SU-DHL-6 (cell line): ENCODE results near the gene GKN2.

Experiments
- H2AFZ ChIP-seq: fragments of 200-600 bp; sonication (generic); 2 replicates; pipeline ENCODE4 v1.6.1; 2014; ENCODE audit warnings: low read depth, mild to moderate bottlenecking, moderate library complexity, mixed read lengths, antibody characterized with exemption, low read length; ENCODE audit not compliant: severe bottlenecking
- H3F3A ChIP-seq: fragments of 200-600 bp; shearing (Covaris generic); 2 replicates; pipeline ENCODE4 v1.6.0; 2016; ENCODE audit warnings: antibody characterized with exemption, mild to moderate bottlenecking; ENCODE audit not compliant: insufficient read depth
- H3K27ac ChIP-seq: fragments of 200-600 bp; sonication (generic); 2 replicates; pipeline ENCODE4 v1.5.1; 2016; ENCODE audit warnings: low read depth, mild to moderate bottlenecking, low read length, moderate library complexity, mixed read lengths
- H3K27me3 ChIP-seq: fragments of 200-600 bp; sonication (generic), shearing (Covaris generic); 2 replicates; pipeline ENCODE4 v1.6.0; 2014; ENCODE audit warnings: mild to moderate bottlenecking, low read length
- H3K36me3 ChIP-seq: fragments of 200-600 bp; sonication (generic); 2 replicates; pipeline ENCODE4 v1.6.1; 2014; ENCODE audit warnings: mild to moderate bottlenecking, low read length, mixed read lengths
- H3K4me2 ChIP-seq: fragments of 300-600, 200-600 bp; shearing (Covaris generic), sonication (generic); 2 replicates; pipeline ENCODE4 v1.6.0; 2014; ENCODE audit warnings: low read length, low read depth, mild to moderate bottlenecking; ENCODE audit not compliant: poor library complexity, severe bottlenecking
- H3K4me3 ChIP-seq: fragments of 200-600 bp; sonication (generic); 2 replicates; pipeline ENCODE4 v1.5.1; 2014; ENCODE audit warnings: antibody characterized with exemption, low read length, mild to moderate bottlenecking, mixed read lengths; ENCODE audit not compliant: insufficient read depth, poor library complexity, severe bottlenecking
- H3K79me2 ChIP-seq: fragments of 200-600 bp; sonication (generic); 2 replicates; pipeline ENCODE4 v1.6.1; 2014; ENCODE audit warnings: mild to moderate bottlenecking, low read length, moderate library complexity; ENCODE audit not compliant: insufficient read depth
- H3K9ac ChIP-seq: fragments of 200-600 bp; sonication (generic); 2 replicates; pipeline ENCODE4 v1.7.0; 2014; ENCODE audit warnings: mild to moderate bottlenecking, low read length
- H3K9me2 ChIP-seq: fragments of 200-600 bp; sonication (generic); replicated peaks from 2 replicates; pipeline ENCODE4 v1.6.1; 2014; ENCODE audit warnings: low read length; ENCODE audit not compliant: insufficient read depth
- H3K9me3 ChIP-seq: fragments of 200-600 bp; sonication (generic); 2 replicates; pipeline ENCODE4 v1.6.1; 2014; ENCODE audit warnings: low read length, mixed read lengths; ENCODE audit not compliant: insufficient read depth
- H4K20me1 ChIP-seq: fragments of 200-600 bp; sonication (generic); 2 replicates; pipeline ENCODE4 v1.6.1; 2014; ENCODE audit warnings: low read depth, mild to moderate bottlenecking, antibody characterized with exemption, low read length, moderate library complexity, mixed read lengths
- EZH2phosphoT487 ChIP-seq: fragments of 200-600 bp; sonication (generic), shearing (Covaris generic); conservative IDR thresholded peaks from 2 replicates; pipeline ENCODE4 v1.6.1; 2018; ENCODE audit warnings: mild to moderate bottlenecking, antibody characterized with exemption, low read length, moderate library complexity, mixed read lengths
- TF ChIP-seq, protein P1 (sequence below): fragments of 200-600 bp; sonication (generic); IDR thresholded peaks from one replicate; pipeline ENCODE4 v1.5.1; 2017; ENCODE audit warnings: antibody characterized with exemption, mild to moderate bottlenecking, low read length, moderate library complexity; ENCODE audit not compliant: insufficient read depth, poor library complexity, severe bottlenecking

GKN2 gene

DNA sequence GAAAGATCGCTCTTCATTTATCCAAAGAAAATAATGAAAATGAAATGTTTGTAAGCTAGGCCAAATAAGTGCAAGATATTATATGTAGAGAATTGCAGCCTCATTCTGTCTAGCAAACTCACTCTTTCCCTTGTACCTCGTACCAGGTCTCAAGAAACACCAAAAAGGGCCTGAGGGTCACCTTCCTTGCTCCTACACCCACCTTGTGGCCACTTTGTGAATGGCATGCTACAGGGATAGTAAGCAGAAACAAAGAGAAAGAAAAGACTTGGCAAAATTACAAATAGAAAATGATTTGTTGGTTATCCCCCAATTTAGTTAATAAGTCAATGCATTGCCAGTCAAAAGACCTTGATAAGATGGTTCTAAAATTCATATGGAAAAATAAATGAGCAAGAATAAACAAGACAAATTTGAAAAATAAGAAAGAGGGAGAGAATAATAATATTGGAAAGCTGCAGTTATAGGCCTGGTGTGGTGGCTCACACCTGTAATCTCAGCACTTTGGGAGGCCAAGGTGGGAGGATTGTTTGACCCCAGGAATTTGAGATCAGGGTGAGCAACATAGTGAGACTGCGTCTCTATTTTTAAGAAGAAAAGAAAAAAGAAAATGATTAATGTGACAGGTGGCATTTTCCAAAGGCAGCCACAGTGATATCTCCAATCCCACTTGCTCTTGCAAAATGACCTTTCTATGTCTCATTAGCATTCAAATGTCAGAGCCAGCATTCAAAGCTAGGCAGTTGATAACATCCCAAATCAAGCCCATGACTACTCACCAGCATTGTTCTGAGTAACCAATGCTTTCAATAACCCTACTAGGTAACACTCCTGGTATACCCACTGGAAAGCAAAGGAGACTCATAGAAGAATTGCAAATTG is 42.7 kb downstream of the GKN2 start:
- no peak overlapping the region for H3K4me3 ChIP-seq
- no peaks in the 10 kb centered on the region for H3K9me2 ChIP-seq
- TF ChIP-seq, protein P1, sequence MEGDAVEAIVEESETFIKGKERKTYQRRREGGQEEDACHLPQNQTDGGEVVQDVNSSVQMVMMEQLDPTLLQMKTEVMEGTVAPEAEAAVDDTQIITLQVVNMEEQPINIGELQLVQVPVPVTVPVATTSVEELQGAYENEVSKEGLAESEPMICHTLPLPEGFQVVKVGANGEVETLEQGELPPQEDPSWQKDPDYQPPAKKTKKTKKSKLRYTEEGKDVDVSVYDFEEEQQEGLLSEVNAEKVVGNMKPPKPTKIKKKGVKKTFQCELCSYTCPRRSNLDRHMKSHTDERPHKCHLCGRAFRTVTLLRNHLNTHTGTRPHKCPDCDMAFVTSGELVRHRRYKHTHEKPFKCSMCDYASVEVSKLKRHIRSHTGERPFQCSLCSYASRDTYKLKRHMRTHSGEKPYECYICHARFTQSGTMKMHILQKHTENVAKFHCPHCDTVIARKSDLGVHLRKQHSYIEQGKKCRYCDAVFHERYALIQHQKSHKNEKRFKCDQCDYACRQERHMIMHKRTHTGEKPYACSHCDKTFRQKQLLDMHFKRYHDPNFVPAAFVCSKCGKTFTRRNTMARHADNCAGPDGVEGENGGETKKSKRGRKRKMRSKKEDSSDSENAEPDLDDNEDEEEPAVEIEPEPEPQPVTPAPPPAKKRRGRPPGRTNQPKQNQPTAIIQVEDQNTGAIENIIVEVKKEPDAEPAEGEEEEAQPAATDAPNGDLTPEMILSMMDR, result peak; percentile 93
- no peak for TF ChIP-seq EZH2phosphoT487
- peaks cover 4% of the 10 kb centered on the region; the same call in 1 of the 2 replicates for H3F3A ChIP-seq
- H3K36me3 ChIP-seq, result no peaks in the 10 kb centered on the region
- no peak overlapping the region for H2AFZ ChIP-seq
- no peaks in the 10 kb centered on the region for H3K79me2 ChIP-seq
- no peaks in the 10 kb centered on the region for H3K9me3 ChIP-seq
- H3K27me3 ChIP-seq, result no peaks in the 10 kb centered on the region
- no peak overlapping the region for H3K9ac ChIP-seq
- H4K20me1 ChIP-seq, result no peaks in the 10 kb centered on the region
- H3K4me2 ChIP-seq, result no peak overlapping the region
- no peak overlapping the region; the same call in 1 of the 2 replicates for H3K27ac ChIP-seq

- H4K20me1 ChIP-seq, result no peaks in the 10 kb centered on the region
- peak overlapping the region; percentile 61 for H2AFZ ChIP-seq
- no peaks in the 10 kb centered on the region for H3K9me2 ChIP-seq
- H3K9ac ChIP-seq, result peak overlapping the region; percentile 55
- peaks cover 4% of the 10 kb centered on the region; the same call in 1 of the 2 replicates for H3F3A ChIP-seq
- H3K36me3 ChIP-seq, result no peaks in the 10 kb centered on the region
- peak overlapping the region; percentile 60 for H3K4me2 ChIP-seq
- H3K27ac ChIP-seq, result peak overlapping the region; percentile 93
- H3K27me3 ChIP-seq, result no peaks in the 10 kb centered on the region
- no peak for TF ChIP-seq EZH2phosphoT487
- TF ChIP-seq, protein P1, result no peak
- peak overlapping the region; percentile 10 for H3K4me3 ChIP-seq
- no peaks in the 10 kb centered on the region for H3K9me3 ChIP-seq
- no peaks in the 10 kb centered on the region for H3K79me2 ChIP-seq
Observed at GRCh38 chr2:68908392-68908970, 44.2 kb downstream of the GKN2 start.

DNA sequence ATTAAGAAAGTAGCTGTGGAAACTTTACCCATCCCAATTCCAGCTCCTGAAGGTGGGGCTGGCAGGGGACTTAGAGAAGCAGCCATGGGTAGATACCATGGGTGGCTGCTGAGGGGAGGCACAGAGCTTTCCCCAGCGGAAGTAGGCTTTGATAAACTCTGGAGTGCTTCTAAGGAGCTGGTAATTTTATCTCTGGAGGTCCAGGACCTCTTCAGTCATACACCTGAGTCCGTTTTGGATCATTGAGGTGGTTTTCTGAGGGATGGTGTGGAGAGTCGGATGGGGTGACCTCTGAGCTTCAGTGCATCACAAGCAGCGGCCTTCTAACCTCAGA is 44.8 kb downstream of the GKN2 start:
- Histone ChIP-seq H3K9me3 (no peaks in the 10 kb centered on the region), H3K4me3 (peak overlapping the region; percentile 6), H3K27ac (peak overlapping the region; percentile 93), H3K9ac (peak overlapping the region; percentile 55), H3K4me2 (peak overlapping the region; percentile 60), H4K20me1 (no peaks in the 10 kb centered on the region), H3F3A (peaks cover 4% of the 10 kb centered on the region; the same call in 1 of the 2 replicates), H3K9me2 (no peaks in the 10 kb centered on the region), H3K36me3 (no peaks in the 10 kb centered on the region), H2AFZ (peak overlapping the region; percentile 61), H3K79me2 (no peaks in the 10 kb centered on the region), H3K27me3 (no peaks in the 10 kb centered on the region)
- no peak for TF ChIP-seq EZH2phosphoT487
- TF ChIP-seq, protein P1, result no peak
